Measurements from ENCODE around the gene DCUN1D1.

DCUN1D1 gene

GRCh38 chr3:182967218-182968204 is 12.8 kb downstream of the DCUN1D1 start:
- no peak overlapping the region for H3K4me3 ChIP-seq (replicated peaks in 1 of 2; ENCODE audit: low read depth in 2 of 2, low read length in 2 of 2)
- no peak for DNase-seq (ENCODE audit: low read depth in 2 of 2)

GRCh38 chr3:182965861-182966366 is 14.4 kb downstream of the DCUN1D1 start:
- TF ChIP-seq CTCF (IDR thresholded peaks at IDR 0.05; ENCODE audit: low read depth, low read length): no peak
- H3K4me3 ChIP-seq (replicated peaks in 1 of 2; ENCODE audit: low read depth in 2 of 2, low read length in 2 of 2): no peak overlapping the region
- DNase-seq (ENCODE audit: low read depth in 2 of 2): no peak

More at GRCh38 chr3:182967218-182968204, 12.8 kb downstream of the DCUN1D1 start:
- TF ChIP-seq CTCF (IDR thresholded peaks at IDR 0.05; ENCODE audit: low read depth, low read length): no peak

GRCh38 chr3:182964179-182964578 is 16.2 kb downstream of the DCUN1D1 start:
- no peak overlapping the region for H3K4me3 ChIP-seq (replicated peaks in 1 of 2; ENCODE audit: low read depth in 2 of 2, low read length in 2 of 2)
- no peak for TF ChIP-seq CTCF (IDR thresholded peaks at IDR 0.05; ENCODE audit: low read depth, low read length)
- no peak for DNase-seq (ENCODE audit: low read depth in 2 of 2)

GRCh38 chr3:182962166-182962565 is 18.2 kb downstream of the DCUN1D1 start:
- H3K4me3 ChIP-seq (replicated peaks in 1 of 2; ENCODE audit: low read depth in 2 of 2, low read length in 2 of 2): no peak overlapping the region
- DNase-seq (ENCODE audit: low read depth in 2 of 2): peak in 1 of 2 donors; percentile 46
- no peak for TF ChIP-seq CTCF (IDR thresholded peaks at IDR 0.05; ENCODE audit: low read depth, low read length)

GRCh38 chr3:182959474-182960350 is 20.6 kb downstream of the DCUN1D1 start:
- H3K4me3 ChIP-seq (replicated peaks in 1 of 2; ENCODE audit: low read depth in 2 of 2, low read length in 2 of 2): no peak overlapping the region
- DNase-seq (ENCODE audit: low read depth in 2 of 2): no peak
- TF ChIP-seq CTCF (IDR thresholded peaks at IDR 0.05; ENCODE audit: low read depth, low read length): no peak

GRCh38 chr3:182957676-182958266 is 22.6 kb downstream of the DCUN1D1 start:
- H3K4me3 ChIP-seq (replicated peaks in 1 of 2; ENCODE audit: low read depth in 2 of 2, low read length in 2 of 2): no peak overlapping the region
- no peak for DNase-seq (ENCODE audit: low read depth in 2 of 2)
- TF ChIP-seq CTCF (IDR thresholded peaks at IDR 0.05; ENCODE audit: low read depth, low read length): no peak
